Measurements from ENCODE around the gene CRIP2. TPM values are rescaled to one million over a fixed set of nuclear protein-coding genes. Genes with fewer than 3 reads are reported as not detected.

Gene CRIP2
- total RNA-seq, 1 donor from 2014 or later, result 0.37 TPM

DNA sequence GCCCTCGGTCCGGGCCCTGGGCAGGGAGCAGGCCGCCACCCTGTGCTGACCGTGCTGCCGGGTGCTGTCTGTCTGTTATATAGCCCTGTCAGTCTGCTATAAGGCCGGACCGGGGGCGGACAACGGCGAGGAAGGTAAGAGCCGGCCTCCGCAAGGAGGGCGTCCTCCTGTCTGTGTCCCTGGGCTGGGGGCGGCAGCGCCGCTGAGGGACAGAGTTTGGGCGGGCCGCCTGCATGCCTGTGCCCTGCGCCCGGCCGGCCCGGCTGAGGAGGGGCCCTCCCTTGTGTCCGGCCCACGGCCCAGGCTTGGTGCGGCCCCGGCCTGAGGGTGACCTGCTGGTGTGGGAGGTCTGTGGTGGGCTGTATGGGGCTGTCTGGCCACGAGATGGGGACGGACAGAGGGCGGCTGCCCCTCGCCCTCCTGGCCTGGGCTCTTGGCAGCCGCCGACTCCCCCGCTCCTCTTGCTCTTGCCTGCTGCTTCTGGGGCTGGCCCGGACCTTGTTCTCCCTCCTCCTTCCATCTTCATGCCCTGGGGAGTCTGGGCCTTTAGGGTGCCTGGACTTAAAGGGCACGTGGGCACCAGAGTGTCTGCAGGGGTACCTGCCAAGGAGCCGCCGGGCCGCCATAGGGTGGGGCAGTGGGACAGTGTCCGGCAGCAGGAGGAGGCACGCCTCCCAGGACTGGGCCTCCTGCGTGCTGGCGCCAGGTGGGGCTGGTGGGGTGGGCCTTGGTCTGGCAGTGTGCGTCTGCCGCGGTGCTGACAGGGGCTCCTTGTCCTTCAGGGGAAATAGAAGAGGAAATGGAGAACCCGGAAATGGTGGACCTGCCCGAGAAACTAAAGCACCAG, 25.1 kb upstream of the CRIP2 start:
- Mint-ChIP-seq H3K27me3 (no peaks in the 10 kb centered on the region), H3K36me3 (ENCODE audit: low read depth) (peaks cover 11% of the 10 kb centered on the region), H3K4me1 (peaks cover 2% of the 10 kb centered on the region), H3K4me3 (no peak overlapping the region), H3K9me3 (no peaks in the 10 kb centered on the region), H3K27ac (no peak overlapping the region)
- intact Hi-C loops (cut with micrococcal nuclease), result no loop called here
- DNase-seq, result no peak

DNA sequence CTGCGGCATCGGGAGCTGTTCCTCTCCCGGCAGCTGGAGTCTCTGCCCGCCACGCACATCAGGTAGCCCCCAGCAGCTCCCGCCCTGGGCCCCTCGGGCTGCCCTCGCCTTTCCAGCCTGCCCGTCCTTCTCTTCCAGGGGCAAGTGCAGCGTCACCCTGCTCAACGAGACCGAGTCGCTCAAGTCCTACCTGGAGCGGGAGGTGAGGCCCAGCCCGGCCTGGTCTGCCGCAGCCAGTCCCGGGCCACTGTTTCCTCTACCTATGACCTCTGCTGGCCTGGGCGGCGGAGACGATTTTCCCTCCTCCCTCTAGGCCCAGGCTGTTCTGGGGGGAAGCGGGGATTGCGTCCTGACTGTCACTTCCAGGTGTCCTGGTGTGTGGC, 24.5 kb upstream of the CRIP2 start:
- H3K36me3 Mint-ChIP-seq (ENCODE audit: low read depth), result peaks cover 11% of the 10 kb centered on the region
- H3K27me3 Mint-ChIP-seq, result no peaks in the 10 kb centered on the region
- intact Hi-C loops (cut with micrococcal nuclease), result no loop called here
- H3K4me3 Mint-ChIP-seq, result no peak overlapping the region
- peaks cover 2% of the 10 kb centered on the region for H3K4me1 Mint-ChIP-seq
- no peak overlapping the region for H3K27ac Mint-ChIP-seq
- no peaks in the 10 kb centered on the region for H3K9me3 Mint-ChIP-seq
- no peak for DNase-seq

DNA sequence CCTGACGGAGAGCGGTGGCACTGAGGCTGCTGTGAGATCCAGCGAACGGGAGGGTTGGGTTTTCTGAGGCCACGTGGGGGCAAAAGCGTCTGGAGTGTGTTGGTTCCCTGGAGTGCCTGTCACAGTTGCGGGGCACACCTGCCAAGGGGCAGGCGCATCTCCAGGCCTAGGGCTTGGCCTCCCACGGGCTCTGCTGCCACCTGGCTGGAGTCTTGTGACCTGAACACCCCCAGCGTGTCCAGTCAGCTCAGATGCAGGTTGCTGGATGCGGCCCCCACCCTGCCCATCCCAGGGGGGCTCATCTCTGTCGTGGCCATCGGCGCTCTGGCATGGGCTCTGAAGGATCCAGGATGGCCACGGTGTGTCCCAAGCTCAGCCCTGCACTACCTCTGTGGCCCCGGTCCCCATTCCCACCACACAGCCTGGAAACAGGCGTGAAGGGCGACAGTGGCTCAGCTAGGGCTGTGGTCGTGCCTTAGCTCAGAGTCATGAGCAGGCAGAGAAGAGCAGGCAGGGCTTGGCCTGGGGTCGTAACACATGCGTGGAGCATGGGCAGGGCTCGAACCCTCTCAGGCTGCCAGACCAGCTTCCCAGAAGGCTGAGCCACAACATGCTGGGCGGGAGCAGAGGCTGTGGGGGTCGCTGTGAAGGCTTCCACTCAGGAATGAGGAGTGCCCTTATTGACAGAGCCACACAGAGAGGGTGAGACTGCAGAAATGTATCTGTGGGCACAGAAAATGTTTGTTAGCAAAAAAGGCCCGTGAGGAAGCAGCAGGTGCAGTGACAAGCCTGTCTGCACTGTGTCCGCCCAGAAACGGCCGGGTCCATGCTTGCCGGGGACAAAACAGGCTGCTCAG, 23.5 kb upstream of the CRIP2 start:
- Mint-ChIP-seq H3K4me1 (peaks cover 2% of the 10 kb centered on the region), H3K4me3 (no peak overlapping the region), H3K36me3 (ENCODE audit: low read depth) (peaks cover 15% of the 10 kb centered on the region), H3K9me3 (no peaks in the 10 kb centered on the region), H3K27ac (no peak overlapping the region), H3K27me3 (no peaks in the 10 kb centered on the region)
- intact Hi-C loops (cut with micrococcal nuclease), result no loop called here
- no peak for DNase-seq

DNA sequence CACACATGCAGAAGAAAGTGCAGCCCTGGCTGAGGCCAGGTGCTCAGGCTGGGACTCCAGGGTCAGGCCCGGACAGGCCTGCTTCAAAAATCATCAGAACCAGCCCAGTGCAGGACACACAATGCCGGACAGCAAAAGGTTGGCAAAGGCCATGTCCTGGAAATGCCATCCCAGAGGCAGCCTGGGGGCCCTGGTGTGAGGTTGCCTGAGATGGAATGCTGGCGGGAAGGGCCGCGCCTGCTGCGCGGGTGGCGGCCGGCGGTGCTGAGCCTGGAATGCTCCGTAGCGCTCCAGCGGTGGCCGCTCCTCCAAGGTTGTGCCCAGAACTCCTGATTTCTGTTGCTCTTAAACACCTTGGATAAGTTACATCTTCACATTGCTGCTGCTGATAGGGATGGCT, 21.7 kb upstream of the CRIP2 start:
- Mint-ChIP-seq H3K4me1 (peaks cover 2% of the 10 kb centered on the region), H3K4me3 (no peak overlapping the region), H3K27me3 (no peaks in the 10 kb centered on the region), H3K27ac (no peak overlapping the region), H3K9me3 (no peaks in the 10 kb centered on the region), H3K36me3 (ENCODE audit: low read depth) (peaks cover 16% of the 10 kb centered on the region)
- no peak for DNase-seq
- intact Hi-C loops (cut with micrococcal nuclease), result no loop called here

DNA sequence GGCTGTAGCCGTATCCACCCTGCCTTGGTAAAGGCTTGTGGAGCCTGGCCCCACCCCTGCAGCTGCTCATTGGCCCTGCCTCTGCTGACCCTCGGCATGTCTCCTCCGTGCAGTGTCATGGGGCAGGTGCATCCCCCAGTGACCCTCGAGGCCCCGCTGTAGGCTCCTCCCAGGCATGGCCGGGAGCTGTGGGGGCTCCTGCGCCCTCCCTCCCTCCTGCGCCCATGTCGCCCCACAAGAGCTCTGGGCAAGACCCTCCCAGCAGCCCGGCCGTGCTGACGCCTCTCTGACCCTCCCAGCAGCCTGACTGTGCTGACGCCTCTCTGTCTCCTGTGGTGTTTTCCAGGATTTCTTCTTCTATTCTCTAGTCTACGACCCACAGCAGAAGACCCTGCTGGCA, 20.8 kb upstream of the CRIP2 start:
- Mint-ChIP-seq H3K4me3 (no peak overlapping the region), H3K36me3 (ENCODE audit: low read depth) (peaks cover 16% of the 10 kb centered on the region), H3K9me3 (no peaks in the 10 kb centered on the region), H3K27me3 (no peaks in the 10 kb centered on the region), H3K4me1 (peaks cover 2% of the 10 kb centered on the region), H3K27ac (peak overlapping the region; percentile 15)
- DNase-seq, result no peak
- intact Hi-C loops (cut with micrococcal nuclease), result no loop called here

DNA sequence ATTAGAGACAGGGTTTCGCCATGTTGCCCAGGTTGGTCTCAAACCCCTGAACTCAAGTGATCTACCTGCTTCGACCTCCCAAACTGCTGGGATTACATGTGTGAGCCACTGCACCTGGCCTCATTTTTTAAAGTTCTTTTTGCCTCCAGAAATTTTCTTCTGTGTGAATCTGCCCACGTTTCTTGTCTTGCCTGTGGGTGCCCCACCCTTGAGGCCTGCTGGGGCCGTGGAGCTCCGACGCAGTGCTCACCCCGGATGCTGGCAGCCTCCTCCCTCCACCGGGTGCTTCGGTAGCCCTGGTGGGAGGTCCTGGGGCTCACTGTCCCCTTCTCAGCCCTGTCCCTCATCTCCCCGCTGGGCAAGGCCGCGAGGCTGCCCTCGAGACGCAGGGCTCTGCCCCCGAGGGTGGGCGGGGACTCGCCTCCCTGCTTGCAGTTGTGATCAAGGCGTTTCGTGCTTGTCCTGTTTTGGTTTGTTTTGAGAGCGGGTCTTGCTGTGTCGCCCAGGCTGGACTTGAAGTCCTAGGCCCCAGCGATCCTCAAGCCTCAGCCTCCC, 19.5 kb upstream of the CRIP2 start:
- Mint-ChIP-seq H3K9me3 (no peaks in the 10 kb centered on the region), H3K4me1 (peaks cover 2% of the 10 kb centered on the region), H3K36me3 (ENCODE audit: low read depth) (peaks cover 15% of the 10 kb centered on the region), H3K4me3 (no peak overlapping the region), H3K27ac (no peak overlapping the region), H3K27me3 (no peaks in the 10 kb centered on the region)
- intact Hi-C loops (cut with micrococcal nuclease), result no loop called here
- DNase-seq, result no peak

DNA sequence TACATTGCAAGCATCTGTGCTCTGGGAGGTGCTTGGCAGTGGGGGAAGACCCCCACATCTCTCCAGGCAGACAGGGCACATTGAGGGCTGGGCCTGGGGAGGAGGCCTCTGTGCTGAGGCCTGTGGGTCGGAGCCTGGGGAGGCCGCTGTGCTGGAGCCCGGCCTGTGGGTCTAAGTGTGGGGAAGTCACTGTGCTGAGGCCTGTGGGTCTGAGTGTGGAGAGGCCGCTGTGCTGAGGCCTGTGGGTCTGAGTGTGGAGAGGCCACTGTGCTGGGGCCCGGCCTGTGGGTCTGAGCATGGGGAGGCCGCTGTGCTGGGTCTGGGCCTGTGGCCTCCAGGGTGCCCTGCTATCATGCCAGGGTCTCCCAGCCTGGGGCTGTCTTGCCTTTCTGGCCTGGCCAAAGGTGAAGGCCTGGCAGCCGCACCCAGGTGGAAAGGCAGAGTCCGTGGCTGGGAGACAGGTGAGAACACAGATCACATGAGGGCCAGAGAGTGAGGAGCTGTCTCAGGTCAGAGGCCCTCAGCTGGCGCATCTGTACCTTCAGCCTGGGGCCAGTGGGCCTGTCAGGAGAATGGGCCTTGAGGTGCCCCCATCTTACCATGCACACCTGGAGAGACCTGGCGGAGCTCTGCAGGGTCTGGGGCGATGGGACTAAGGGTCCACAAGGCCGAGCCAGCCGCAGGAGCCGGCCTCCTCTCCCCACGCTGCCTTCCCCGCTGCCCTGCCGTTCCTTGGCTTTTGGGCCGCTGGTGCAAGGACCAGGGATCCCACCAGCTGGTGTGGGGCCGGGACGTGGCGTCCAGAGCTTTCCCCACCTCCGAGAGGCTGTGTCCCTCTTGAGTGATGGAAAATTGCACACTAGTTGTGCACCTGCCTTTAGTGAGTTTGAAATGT, 18.6 kb upstream of the CRIP2 start:
- intact Hi-C loops (cut with micrococcal nuclease), result no loop called here
- no peak overlapping the region for H3K27ac Mint-ChIP-seq
- H3K27me3 Mint-ChIP-seq, result no peaks in the 10 kb centered on the region
- peaks cover 2% of the 10 kb centered on the region for H3K4me1 Mint-ChIP-seq
- peaks cover 15% of the 10 kb centered on the region for H3K36me3 Mint-ChIP-seq (ENCODE audit: low read depth)
- no peaks in the 10 kb centered on the region for H3K9me3 Mint-ChIP-seq
- DNase-seq, result no peak
- H3K4me3 Mint-ChIP-seq, result no peak overlapping the region

DNA sequence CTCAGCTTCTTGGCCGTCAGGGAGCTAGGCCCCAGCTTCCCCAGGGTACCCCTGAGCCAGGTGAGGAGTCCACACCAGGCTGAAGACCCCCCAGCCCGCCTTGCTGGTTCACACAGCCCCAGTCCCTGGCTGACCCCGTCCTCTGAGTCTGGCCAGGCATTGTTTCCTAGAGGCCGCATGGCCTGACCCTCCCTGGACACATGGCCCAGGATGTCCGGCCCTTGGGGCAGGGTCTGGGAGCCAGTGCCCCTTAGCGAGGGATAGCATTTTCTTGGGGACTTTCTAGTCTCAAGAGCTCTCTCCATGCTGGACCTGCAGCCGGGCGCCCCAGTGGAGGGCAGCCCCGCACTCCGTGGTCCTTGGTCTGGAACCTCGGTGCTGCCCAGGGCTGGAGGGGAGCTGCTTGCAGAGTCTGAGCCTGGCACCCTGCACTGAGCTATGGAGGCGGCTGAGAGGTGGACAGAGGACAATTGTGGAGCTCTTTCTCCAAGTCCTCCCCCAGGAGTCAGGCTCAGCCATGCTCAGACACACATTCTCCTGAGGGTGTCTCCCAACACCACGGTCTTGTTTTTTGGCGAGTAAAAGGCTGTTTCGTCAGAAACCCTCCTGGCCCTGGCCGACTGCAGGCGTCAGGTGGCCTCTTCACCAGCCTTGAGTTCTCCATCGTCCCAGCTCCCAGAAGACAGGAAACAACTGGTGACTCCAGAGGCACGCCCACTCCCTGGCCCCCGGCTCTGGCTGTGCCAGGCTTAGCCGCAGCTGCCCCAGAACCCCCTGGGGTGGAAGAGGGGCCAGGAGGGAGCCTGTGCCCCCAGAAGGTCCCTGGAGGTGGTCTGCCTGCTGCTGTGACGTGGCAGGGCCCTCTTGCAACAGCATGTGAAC, 17.6 kb upstream of the CRIP2 start:
- Mint-ChIP-seq H3K27ac (no peak overlapping the region), H3K9me3 (no peaks in the 10 kb centered on the region), H3K36me3 (ENCODE audit: low read depth) (peaks cover 19% of the 10 kb centered on the region), H3K4me1 (peaks cover 2% of the 10 kb centered on the region), H3K27me3 (no peaks in the 10 kb centered on the region), H3K4me3 (no peak overlapping the region)
- intact Hi-C loops (cut with micrococcal nuclease), result no loop called here
- no peak for DNase-seq

DNA sequence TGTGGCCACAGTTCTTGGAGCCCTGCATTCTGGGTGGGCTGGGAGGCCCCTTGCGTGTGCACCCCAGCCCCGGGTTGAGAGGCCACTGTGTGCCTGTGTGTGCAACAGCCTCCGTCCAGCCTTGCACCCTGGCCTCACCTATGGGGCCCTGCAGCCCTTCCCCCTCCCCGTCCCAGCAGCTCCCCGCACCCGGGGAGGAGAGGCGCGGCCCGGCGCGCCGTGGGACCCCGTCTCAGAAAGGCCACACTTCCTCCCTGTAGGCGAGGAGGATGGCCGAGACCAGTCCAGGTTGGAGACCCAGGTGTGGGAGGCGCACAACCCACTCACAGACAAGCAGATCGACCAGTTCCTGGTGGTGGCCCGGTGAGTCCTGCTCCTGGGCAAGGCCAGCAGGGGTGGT, 16.6 kb upstream of the CRIP2 start:
- Mint-ChIP-seq H3K4me3 (no peak overlapping the region), H3K9me3 (no peaks in the 10 kb centered on the region), H3K4me1 (peaks cover 2% of the 10 kb centered on the region), H3K27ac (no peak overlapping the region), H3K36me3 (ENCODE audit: low read depth) (peaks cover 20% of the 10 kb centered on the region), H3K27me3 (no peaks in the 10 kb centered on the region)
- intact Hi-C loops (cut with micrococcal nuclease), result no loop called here
- no peak for DNase-seq

DNA sequence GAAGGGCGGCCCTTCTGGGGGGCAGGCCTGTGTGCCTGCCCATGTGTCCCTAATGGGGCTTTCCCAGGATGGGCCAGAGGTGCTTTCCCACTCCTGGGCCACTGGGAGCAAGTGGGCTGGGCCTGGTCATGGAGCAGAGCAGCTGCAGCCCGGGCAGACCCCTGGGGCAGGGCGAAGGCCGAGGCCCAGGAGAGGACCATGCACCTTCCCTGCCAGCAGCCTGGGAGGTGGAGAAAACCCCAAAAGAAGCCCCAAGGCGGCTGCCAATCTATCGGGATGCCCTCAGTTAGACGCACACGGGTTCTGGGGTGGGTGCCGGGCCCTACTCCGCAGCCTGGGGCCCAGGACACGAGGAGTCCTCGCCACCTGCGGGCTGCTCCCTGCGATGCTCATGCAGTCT, 16.1 kb upstream of the CRIP2 start:
- no peak for DNase-seq
- no peak overlapping the region for H3K4me3 Mint-ChIP-seq
- peaks cover 17% of the 10 kb centered on the region for H3K36me3 Mint-ChIP-seq (ENCODE audit: low read depth)
- H3K4me1 Mint-ChIP-seq, result peaks cover 2% of the 10 kb centered on the region
- no peaks in the 10 kb centered on the region for H3K9me3 Mint-ChIP-seq
- intact Hi-C loops (cut with micrococcal nuclease), result no loop called here
- no peaks in the 10 kb centered on the region for H3K27me3 Mint-ChIP-seq
- H3K27ac Mint-ChIP-seq, result no peak overlapping the region

DNA sequence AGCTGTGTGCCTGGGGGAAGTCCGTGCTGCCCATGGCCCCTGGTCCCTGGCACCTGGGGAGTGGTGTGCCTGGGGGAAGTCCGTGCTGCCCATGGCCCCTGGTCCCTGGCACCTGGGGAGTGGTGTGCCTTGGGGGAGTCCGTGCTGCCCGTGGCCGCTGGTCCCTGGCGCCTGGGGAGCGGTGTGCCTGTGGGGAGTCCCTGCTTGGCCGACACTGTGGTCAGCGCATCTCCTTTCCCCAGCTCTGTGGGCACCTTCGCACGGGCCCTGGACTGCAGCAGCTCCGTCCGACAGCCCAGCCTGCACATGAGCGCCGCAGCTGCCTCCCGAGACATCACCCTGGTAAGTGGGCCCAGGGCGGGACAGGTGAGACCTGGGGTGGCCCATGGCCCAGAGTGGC, 14.5 kb upstream of the CRIP2 start:
- Mint-ChIP-seq H3K27me3 (no peaks in the 10 kb centered on the region), H3K9me3 (no peaks in the 10 kb centered on the region), H3K4me3 (no peak overlapping the region), H3K4me1 (no peaks in the 10 kb centered on the region), H3K27ac (no peak overlapping the region), H3K36me3 (ENCODE audit: low read depth) (peaks cover 13% of the 10 kb centered on the region)
- DNase-seq, result no peak
- intact Hi-C loops (cut with micrococcal nuclease), result no loop called here

DNA sequence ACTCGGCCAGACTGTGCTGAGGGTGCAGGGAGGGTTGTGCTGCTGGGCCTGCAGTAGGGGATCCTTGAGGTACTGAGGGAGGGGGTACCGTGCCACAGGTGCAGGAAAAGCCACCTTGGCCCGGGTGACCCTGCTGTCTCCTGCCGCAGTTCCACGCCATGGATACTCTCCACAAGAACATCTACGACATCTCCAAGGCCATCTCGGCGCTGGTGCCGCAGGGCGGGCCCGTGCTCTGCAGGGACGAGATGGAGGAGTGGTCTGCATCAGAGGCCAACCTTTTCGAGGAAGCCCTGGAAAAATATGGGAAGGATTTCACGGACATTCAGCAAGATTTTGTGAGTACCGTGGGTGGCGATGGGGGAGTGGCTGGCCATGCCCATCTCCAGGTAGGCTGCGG, 14.0 kb upstream of the CRIP2 start:
- Mint-ChIP-seq H3K36me3 (ENCODE audit: low read depth) (peaks cover 11% of the 10 kb centered on the region), H3K9me3 (no peaks in the 10 kb centered on the region), H3K4me1 (no peaks in the 10 kb centered on the region), H3K4me3 (no peak overlapping the region), H3K27me3 (no peaks in the 10 kb centered on the region), H3K27ac (no peak overlapping the region)
- intact Hi-C loops (cut with micrococcal nuclease), result no loop called here
- no peak for DNase-seq

DNA sequence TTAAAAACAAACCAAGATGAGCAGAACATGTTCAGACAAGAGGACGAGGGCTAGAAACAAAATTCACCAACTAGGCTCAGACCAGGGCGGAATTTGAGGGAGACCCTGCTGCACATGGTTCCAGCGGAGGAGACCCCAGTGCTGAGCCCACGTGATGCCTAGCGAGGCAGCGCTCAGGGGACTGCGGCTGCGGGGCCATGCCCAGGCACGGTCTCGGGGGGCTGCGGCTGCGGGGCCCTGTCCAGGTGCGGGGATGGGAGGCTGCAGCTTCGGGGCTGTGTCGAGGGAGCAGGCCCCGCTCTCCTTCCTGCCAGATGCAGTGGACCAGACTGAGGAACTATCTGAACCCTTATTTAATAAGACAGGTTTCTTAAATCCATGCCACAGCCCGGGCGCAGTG, 12.7 kb upstream of the CRIP2 start:
- DNase-seq, result no peak
- Mint-ChIP-seq H3K4me1 (no peaks in the 10 kb centered on the region), H3K27ac (peak overlapping the region; percentile 48), H3K4me3 (no peak overlapping the region), H3K9me3 (no peaks in the 10 kb centered on the region), H3K36me3 (ENCODE audit: low read depth) (peaks cover 11% of the 10 kb centered on the region), H3K27me3 (no peaks in the 10 kb centered on the region)
- intact Hi-C loops (cut with micrococcal nuclease), result no loop called here

Measured in activated CD4-positive, alpha-beta T cell treated with anti-CD3 and anti-CD28 coated beads, Interleukin-2, amount 10 ng/mL, durations not matched to agents 24 days and 14 days (primary cell).